Measurements from ENCODE around the gene TMEM135.
"Not testable (repeated sequence)": the region's sequence is repeated elsewhere in the genome, so short reads cannot be mapped to it uniquely, and the experiment has no call there.

TMEM135 gene

DNA sequence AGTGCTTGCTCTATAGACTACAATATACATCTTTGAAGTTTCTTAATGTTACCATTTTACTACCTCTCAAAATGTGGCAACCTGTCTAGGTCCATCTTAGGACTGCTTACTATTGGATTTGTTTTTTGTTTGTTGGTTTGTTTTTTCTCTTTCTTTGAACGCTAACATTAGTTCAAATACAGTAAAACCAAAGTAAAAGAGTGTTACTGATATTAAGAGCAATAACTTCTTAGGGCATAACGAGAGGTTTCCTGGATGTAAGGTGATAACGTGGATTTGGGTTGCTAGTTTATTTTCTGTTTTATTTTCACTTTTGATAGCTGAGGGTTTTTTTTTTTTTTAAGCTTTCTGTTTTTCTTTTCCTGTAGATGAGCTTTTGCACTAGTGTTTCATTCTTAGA, 43.6 kb downstream of the TMEM135 start:
- DNase-seq, result no peak

DNA sequence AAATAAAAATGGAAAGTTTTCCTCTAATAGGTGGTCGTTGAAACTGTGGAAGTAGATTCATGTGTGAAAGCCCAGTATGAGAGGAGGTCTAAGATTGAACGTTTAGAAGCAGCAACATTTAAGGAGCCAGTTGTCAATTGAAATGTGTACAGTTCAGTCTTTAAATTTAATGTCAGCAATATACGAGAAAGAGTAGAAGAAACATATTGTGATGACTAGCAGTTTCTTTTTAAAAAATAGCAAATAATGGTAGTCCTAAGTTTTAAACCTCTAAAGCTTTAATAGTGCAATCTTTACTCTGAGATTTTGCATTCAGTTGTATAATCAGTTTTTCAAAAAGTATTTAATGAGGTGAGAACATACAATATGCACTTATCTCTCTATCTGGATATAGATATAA, 44.9 kb downstream of the TMEM135 start:
- DNase-seq, result no peak

DNA sequence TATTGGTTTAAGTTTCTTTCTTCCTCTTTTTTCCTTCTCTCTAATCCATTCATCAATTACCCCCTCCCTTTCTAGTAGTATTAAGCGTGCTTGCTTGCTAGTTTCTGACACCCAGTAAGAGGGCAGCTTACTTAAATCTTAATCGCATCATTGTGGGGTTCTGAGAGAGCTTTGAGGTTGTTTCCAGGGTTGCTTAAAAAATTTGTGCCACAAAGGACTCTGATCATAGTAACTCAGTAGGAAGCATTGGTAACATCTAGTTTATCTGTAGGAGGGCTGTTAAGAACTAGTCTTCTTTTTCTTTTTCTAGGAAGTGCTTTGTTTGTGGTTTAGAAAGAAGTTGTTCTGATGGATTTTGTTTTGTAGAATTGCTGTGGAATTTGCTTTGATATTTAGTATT, 45.3 kb downstream of the TMEM135 start:
- DNase-seq, result no peak

DNA sequence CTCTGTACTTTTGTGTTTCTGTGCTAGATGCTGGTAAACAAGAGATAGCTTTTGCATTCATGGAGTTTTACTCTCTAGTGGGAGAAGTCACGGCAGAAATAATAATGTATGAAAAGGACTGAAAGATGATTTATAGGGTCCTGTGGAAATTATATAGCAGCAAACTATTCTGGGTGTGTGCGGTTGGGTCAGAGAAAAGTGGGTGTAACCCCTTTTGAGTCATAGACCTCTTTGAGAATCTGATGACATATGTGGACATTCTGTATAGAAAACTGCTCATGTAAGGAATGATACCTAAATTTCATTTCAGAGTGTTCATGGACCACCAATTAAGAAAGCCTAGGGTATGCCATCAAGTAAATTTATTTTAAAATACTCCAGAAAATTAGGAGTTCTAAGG, 54.4 kb downstream of the TMEM135 start:
- no peak for DNase-seq

DNA sequence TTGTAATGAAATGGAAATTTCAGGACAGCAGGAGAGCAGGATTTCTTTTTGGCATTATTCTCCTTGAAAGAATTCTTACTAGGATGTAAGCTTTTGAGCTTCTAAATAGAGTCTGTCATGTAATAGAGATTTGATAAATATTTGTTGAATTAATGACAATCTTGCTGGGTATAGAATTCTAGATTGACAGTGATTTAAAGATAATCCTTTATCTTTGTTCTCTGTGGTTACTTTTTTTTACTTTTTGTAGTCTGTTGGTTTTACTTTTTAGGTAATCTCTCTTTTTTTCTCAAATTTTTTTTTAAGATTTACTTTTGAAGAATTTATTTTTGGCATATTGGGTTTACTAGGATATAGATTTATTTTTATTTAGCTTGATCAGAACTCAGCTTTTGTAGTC, 54.8 kb downstream of the TMEM135 start:
- DNase-seq, result no peak

DNA sequence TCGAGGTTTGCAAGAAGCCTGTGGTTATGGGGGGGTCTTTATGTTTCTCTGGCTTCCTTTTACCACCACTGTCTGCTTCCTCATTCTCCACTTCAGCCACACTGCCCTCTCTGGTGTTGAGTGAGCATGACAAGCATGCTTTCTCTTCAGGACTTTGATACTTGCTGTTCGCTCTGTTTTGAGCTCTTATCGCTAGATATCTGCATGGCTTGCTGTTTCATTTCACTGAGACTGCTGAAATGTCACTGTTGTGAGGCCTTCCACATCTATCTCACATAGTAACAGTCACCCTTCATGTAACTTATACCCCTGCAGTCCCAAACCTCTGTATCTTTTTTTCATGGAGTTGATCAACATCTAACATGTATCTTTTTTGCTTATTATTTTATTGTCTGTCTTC, 59.8 kb downstream of the TMEM135 start:
- no peak for DNase-seq

DNA sequence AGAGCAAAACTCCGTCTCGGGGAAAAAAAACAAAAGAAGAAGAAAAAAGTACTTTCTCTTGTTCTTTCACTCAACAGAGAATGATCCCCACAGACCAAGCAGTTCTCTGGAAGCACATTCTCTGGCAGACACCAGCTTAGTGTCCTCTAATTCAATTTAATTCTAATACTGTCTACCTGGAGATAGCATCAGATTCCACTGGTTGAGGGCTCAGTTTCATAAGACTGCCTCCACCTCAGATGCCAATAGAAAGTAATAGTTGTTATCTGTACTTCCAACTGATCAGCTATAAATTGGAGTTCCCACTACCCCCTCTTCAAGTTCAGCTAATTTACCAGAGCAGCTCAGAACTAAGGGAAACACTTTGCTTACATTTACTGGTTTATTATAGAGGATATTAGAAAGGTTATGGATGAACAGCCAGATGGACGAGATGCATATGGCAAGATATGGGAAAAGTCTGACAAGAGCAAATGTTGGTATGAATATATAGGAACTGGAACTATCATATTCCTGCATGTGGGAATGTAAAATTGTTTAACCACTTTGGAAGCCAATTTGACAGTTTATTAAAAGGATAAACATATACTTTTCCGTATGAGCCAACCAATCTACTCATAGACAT, 64.3 kb downstream of the TMEM135 start:
- DNase-seq, result no peak

DNA sequence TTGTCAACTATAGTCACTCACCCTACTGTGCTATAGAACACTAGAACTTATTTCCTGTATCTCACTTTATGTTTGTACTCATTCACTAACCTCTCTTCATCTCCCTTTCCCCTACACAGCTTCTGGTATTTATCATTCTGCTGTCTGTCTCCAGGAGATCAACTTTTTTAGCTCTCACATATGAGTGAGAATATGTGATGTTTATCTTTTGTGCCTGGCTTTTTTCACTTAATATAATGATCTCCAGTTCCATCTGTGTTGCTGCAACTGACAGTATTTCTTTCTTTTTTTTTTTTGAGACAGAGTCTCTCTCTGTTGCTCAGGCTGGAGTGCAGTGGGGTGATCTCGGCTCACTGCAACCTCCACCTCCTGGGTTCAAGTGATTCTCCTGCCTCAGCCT, 68.1 kb downstream of the TMEM135 start:
- DNase-seq, result not testable (repeated sequence)

DNA sequence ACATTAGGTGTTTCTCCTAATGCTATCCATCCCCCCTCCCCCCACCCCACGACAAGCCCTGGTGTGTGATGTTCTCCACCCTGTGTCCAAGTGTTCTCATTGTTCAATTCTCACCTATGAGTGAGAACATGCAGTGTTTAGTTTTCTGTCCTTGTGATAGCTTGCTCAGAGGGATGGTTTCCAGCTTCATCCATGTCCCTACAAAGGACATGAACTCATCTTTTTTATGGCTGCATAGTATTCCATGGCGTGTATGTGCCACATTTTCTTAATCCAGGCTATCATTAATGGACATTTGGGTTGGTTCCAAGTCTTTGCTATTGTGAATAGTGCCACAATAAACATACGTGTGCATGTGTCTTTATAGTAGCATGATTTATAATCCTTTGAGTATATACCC, 69.6 kb downstream of the TMEM135 start:
- DNase-seq, result not testable (repeated sequence)

DNA sequence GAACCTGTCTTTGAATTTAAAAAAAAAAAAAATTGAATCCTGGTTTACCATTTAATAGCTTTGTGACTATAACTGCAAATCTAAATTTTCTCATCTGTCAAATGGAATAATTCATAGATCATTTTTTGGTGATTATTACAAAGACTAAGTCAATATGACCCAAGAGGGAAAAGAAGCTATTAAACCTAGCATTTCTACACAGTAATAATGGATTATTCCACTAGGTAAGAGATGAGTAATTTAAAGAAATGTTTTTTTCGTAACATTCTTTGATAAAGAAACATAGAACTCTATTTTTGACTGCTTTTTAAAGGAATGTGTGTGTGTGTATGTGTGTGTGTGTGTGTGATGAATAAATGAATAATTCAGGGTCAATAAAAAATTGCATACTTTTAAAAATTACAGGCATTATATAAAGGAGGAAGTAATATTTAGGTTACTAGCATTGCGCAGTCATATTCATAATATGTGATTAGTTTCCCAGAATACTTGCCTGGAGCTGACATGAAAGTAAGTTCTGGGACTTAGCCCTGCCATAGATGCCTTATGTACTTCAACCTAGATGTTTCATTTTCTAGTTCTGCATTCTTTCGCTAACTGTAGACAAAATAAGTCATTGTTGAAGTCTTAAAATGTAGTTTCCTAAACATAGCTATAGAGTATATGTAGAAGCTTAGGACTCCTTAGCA, 72.9 kb downstream of the TMEM135 start:
- DNase-seq, result no peak

DNA sequence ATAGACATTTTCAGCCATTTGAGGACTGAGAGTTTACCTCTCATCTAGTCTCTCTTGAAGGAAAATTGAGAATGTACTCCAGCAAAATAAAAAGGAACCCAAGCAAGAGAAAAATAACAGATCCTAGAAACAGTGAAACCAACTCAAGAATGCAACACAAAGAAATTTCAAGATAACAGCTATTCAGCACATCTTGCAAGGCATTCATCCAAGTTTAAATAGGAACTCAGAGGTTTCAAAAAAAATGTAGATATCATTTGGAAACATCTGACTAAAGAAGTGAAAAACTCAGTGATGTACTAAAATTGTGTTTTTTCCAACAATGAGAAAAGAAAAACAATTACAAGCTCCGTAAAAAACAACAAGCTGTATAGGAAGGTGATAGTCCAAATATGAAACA, 76.4 kb downstream of the TMEM135 start:
- no peak for DNase-seq

DNA sequence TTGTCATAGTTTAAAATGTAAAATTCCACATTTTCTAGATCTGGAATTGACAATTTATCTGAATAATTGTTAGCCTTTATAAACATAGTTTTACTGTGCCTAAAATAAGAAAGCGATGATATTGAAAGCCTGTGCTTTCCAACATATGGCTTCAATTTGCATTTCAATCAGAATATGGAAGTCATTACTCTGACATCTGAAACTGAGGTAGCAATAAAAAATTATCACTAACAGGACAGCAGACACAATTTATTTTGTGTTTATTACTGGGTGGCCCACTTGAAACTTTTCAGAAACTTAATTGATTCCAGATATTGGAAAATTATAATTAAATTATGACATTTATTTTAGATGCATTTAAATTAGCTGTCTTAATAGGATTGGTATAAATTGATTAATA, 78.5 kb downstream of the TMEM135 start:
- DNase-seq, result no peak

DNA sequence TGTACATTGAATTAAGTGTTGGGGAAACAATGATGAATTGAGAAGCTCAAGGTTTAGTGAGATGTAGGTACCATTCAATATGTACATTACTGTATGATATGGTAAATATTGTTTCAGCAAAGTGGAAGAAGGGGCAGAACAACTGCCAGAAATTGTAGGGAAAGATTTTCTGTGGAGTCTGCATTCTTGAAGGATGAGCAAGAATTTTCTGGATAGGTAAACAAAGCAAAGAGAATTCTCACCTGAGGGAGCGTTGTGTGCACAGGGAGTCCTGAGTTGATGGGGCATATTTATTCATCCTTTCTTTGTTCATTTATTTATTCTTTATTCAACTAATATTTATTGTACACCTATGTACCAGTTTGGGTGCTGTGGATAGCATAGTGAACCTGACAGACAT, 83.2 kb downstream of the TMEM135 start:
- no peak for DNase-seq

DNA sequence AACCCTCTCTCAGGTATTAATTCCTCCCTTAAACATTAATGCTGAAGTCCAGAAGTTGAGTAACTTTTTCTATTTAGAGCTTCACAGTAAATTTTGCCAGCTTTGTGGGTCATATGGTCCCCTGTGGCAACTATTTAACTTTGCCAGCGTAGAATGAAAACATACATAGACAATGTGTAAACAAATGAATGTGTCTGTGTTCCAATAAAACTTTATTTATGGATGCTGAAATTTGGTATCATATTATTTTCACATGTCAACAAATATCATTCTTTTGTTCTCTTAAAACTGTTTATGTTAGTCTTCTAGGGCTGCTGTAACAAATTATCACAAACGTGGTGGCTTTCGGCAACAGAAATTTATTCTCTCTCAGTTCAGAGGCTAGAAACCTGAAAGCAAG, 85.1 kb downstream of the TMEM135 start:
- DNase-seq, result no peak

DNA sequence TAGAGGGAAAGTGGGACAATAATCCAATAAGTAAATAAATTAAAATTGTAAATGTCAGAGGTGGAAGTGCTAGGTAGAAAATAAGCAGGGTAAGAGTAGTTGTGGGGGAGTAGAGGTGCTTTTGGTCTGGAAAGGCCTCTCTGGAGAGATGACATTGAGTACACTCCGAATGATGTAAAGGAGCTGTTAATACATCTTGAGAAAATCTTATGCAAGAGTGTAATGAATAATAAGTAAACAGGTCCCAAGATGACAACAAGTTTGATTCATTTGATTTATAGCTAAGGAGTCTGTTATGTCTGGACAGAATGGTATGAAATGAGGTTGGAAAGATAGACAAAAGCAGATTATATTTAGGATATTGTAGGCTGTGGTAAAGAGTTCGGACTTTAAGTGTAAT, 87.5 kb downstream of the TMEM135 start:
- DNase-seq, result no peak

DNA sequence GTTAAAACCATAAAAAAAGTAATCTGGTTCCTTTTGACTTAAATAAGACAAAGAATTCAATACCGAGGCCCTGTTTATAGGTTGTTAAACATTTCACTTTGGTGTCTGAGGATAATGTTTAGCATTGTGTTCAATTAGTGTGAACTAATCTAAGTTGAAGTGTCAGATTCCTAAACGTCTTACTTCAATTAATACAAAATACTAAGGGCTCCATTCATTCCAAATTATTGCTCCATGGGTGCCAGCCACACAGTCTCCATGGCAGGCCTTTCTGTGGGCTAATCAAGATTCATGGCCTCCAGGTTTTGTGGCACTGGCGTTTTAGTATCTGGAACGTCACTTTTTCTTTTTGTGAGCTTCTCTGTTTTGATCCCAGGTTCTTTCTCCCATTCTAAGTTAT, 89.4 kb downstream of the TMEM135 start:
- DNase-seq, result no peak

DNA sequence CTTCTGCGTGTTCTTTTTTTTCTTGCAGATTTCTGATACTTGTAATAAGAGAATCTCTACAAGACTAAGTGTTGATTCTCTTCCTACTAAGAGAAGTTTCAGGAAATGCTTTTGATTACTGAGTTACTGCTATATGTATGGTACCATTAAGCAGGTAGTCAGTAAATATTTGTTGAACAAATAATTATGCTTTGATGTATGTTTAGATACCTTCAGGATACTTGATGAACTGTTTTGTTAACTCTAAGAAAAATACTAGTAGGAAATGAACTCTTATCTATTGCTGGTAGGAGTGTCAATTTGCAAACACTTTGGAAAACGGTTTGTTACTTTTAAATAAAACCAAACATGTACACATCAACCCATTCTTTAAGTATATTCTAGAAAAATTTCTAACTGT, 90.6 kb downstream of the TMEM135 start:
- DNase-seq, result no peak

DNA sequence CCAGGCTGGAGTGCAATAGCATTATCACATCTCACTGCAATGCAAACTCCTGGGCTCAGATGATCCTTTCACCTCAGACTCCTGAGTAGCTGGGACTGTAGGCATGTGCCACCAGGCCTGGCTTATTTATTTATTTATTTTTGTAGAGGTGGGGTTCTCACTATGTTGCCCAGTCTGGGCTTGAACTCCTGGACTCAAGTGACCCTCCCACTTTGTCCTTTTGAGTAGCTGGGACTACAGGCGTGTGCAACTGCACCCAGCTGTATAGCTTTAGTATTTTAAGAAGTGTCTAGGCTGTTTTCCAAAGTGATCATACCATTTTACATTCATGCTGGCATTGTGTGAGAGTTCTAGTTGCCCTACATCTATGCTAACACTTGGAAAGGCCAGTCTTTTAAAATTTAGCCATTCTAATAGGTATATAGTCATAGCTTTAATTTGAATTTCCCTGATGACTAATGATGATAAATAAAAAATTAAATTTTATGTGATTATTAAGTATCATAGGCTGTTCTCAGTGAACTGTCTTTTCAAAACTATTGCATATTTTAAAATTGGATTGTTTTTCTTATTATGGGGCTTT, 96.9 kb downstream of the TMEM135 start:
- DNase-seq, result no peak

DNA sequence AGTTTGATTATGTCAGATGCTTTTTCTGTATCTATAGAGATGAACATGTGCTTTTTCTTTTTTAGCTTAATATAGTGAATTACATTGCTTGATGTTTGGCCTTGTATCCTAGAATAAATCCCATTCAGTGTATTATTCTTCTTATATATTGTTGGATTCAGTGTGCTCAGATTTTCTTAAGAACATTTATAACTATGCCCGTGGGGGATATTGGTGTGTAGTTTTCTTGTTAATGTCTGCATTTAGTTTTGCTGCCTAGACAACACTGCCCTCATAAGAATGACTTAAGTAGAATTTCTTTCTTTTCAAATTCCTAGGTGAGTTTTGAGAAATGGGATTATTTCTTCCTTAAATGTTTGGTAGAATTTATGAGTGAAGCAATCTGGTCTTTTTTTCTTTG, 98.5 kb downstream of the TMEM135 start:
- DNase-seq, result no peak

DNA sequence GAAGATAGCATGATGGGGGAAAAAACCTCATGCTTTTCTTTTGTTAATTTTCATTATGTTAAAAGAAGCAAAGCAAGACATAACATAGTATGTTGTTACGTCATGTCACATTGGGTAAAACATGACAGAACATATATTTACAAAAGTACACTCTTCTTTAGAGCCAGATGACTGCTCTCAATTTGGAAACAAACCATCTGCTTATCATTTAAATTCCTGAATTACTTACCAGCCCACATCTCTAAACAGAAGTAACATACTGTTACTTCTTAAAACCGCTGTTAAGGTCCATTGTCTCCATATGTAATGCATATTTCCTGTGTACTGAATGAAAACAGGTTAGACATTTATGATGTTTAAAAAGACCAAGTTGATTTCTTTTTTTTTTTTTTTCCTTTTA, 100.0 kb downstream of the TMEM135 start:
- no peak for DNase-seq

DNA sequence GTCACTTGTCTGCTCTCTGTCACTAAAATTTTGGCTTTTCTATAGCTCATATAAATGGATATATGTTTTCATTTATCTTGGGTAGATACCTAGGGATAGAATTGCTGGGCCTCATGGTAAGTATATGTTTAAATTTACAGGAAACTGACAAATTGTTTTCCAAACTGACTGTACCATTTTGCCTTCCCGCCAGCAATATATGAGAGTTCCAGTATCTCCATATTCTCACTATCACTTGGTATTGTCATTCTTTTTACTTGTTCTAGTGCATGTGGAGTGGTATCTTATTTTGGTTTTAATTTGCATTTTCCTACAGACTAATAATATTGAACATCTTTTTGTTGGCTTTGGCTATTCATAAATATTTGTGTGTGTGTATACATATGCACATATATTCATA, 101.7 kb downstream of the TMEM135 start:
- DNase-seq, result no peak

DNA sequence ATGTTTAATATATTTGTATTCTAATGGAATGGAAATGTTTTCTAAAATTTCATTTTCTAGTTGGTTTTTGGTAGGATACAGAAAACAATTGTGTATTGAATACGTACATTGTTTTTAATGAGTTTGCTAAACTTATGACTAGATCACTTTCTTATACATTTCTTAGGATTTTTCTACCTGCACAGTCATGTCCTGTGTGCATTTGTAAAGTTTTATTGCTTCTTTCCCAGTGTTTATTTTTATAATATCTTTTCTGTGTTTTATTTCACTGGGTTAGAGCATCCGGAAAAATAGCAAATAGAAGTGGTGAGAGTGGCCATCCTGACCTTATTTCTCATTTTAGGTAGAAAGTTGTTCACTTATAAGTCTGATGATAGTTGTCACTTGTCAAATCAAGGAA, 103.6 kb downstream of the TMEM135 start:
- no peak for DNase-seq

DNA sequence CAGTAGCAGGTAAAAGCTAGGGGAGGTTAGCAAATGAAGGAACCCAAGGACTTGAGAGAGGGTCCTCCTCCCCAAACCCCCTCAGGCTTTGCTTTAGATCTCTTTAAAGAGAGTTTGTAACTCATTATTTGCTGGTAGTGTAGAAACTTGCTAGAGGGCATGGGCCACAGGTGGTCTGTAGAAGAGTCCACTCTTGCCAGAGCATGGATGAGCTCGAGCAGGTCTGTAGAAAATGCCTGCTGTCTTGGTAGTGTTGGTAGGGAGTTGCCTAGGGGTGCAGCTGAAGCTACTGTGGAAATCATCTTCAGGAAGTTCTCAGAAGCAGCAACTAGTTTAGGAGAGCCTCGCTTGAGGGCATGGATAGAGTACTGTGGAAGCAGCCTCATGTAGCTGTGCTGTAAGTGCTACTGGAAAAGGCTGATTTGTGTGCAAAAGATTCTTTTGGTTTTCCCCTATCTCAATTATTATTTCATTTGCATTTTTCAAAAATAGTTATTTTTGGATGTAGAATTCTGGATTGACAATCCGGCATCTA, 104.3 kb downstream of the TMEM135 start:
- DNase-seq, result no peak

DNA sequence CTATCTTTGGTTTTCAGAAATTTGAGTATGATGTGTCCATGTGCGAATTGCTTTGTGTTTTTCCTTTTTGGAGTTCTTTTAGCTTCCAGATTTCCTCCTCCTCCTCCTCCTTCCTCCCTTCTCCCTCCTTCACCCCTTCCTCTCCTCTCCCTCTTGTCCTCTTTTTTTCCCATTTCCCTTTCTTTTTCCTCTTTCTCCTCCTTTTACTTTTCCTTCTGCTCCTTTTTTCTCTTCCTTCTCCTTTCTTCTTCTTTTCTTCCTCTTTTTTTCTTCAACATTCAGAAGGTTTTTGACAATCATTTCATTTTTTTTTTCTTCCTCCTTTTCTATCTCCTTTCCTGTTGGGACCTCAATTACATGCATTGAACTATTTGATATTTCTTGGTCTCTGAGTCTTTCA, 104.9 kb downstream of the TMEM135 start:
- DNase-seq, result no peak

DNA sequence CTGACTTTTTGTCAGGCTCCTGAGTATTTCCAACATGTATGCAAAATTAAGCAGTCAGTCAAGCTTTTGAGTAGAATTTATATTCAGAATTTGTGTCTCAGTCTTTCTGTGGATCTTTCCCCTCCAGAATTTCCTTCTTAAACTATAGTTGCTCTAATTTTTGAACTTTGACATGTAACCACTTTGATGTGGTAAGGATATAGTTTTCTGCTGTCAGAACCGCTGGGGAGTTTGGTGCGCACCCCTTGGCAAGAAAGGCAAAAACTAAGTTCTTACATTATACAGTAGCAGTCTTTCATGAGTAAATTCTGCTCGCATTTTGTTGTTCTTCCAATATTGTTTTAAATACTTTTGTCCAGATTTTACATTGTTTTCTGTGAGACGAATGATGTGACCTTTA, 105.9 kb downstream of the TMEM135 start:
- no peak for DNase-seq
